Activated CD4-positive, CD25-positive, alpha-beta regulatory T cell treated with anti-CD3 and anti-CD28 coated beads, Interleukin-2, amount 50 U/mL, for 16 hours (primary cell): Measurements from ENCODE around the gene DHRS9.
"Not testable (repeated sequence)": the region's sequence is repeated elsewhere in the genome, so short reads cannot be mapped to it uniquely, and the experiment has no call there.

Experiments
- DNase-seq: peaks from one replicate; pipeline ENCODE4 v3.0.0-alpha.2; 2020; ENCODE audit warnings: low read depth, low spot score

Gene DHRS9

DNA sequence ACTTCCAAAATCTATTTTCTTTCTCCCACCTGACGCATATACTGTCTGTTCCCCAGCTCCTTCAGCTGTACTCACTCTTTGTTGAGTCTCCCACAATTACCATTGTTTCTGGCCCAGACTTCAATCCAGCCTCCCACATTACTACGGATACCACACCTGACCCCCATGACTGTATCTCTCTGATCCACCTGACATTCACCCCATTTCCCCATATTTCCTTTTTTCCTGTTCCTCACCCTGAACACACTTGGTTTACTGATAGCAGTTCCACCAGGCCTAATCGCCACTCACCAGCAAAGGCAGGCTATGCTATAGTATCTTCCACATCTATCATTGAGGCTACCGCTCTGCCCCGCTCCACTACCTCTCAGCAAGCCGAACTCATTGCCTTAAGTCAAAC is 64.9 kb downstream of the DHRS9 start:
- not testable (repeated sequence) for DNase-seq

DNA sequence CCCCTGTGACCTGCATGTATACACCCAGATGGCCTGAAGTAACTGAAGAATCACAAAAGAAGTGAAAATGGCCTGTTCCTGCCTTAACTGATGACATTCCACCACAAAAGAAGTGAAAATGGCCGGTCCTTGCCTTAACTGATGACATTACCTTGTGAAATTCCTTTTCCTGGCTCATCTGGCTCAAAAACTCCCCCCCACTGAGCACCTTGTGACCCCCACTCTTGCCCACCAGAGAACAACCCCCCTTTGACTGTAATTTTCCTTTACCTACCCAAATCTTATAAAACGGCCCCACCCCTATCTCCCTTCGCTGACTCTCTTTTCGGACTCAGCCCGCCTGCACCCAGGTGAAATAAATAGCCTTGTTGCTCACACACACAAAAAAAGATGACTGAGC is 67.1 kb downstream of the DHRS9 start:
- not testable (repeated sequence) for DNase-seq

GRCh38 chr2:169136885-169137534 is 67.6 kb downstream of the DHRS9 start:
- DNase-seq = no peak

GRCh38 chr2:169137924-169138323 is 68.6 kb downstream of the DHRS9 start:
- no peak for DNase-seq

DNA sequence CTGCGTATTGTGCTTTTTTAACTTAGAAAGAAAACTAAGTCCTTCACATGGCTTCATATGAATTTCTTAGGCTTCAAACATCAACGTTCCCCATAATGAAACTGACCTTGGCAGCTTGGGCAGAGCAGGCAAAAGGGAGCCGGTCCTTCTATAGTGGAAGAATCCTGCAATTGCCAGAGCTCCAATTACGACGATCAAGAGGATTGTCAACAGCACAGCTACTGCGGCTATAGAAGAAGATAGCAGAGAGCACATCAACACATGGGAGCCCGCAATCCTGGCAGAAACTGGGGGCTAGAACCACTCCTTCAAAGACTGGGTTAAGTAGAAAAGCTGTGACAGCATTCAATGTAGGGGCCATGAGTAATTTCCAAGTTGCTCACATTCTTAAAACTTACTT is 69.8 kb downstream of the DHRS9 start:
- no peak for DNase-seq

DNA sequence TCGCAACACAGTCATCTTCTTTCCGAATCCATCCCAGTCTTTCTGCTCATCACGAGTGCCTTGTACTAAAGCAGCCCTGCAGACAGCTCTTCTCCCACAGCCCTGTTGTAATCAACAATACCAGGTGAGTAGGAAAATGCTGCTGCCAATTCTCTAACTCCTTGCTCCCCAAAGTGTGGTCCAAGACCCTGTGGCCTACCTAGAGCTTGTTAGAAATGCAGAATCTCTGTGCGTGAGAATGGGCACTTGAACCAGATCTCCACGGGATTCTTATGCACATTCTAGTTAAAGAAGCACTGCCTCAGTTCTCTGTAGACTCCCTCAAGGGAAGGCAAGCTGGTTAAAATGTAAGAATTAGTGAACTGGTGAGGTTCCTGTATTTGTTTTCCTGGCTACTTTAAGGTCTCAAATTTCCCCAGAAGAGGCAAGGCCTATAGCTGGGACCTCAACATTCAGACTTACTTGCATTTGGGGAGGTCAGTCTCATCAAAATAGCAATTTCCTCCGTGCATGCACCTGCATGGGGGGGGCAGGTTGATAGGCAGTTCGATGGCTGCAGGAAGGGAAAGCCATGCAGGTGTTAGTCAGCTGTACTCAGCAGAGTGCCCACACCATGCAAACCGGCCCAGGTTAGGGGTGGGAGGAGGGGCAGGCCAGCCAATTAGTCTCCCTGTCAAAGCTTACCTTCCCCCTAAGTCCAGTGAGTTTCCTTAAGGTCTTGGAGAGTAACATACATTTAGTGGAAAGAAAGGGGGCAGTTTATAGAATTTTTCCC is 70.8 kb downstream of the DHRS9 start:
- DNase-seq = no peak

DNA sequence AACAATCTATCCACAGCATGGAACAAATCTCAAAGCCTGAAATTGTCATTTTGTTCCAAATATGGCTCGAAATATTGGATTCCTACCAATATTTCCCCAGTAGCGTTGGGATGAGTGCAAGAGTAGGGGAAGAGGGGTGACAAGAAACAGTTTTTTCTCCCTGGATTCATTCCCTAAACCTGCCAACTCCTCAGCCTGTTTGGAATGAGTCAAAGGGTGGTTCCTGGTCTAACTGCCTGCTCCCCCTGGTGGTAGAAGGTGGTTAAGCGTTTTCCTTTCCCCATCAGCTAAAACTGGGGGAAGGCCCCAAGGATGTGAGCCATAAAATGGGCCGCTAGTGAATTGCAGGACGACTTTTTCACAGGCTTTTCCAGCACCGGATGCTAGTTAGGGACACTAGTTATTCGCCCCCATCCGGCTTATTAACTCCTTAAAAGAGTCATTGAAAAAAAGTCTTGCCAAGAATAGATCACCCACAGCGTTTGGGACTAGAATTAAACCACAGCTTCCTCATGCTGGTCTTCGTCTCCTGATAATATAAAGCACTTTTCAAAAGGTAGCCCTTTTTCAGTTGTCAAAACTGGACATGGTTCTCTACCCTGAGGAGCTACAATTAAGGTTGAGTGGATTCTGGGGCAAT is 72.5 kb downstream of the DHRS9 start:
- DNase-seq = peak; percentile 6

GRCh38 chr2:169143998-169144397 is 74.6 kb downstream of the DHRS9 start:
- DNase-seq = no peak
